Measurements from ENCODE around the gene CACNA1C.

CACNA1C gene

DNA sequence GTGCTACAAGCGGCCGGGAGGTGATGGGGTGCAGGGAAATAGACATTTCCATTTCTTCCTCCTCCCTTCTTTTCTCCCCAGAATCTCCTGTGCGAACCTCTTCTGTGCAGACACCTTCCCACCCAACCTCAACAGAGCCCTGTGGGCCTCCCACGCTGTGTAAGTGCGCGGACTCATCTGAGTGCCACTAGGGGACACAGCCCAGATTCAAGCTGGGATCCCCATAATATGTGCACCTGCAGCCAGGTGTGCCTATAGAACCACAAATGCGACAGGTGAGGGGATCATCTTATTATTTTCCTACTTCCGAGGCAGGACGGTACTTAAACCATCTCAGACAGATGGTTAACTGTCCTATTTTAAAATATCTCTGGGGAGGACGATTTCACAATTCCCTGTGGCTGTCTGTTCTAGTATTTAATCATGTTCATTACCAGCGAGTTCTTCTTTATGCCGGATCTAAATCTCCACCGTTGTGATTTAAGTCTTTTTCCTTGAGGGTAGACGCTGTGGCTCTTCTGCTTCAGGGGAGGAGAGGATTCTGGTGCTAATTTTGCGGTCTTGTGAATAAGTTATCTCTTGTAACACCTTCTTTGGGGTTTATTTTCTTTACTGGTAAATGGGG lies 17.2 kb upstream of the CACNA1C start:
- peak in 1 of 2 experiments; percentile 29 for DNase-seq

DNA sequence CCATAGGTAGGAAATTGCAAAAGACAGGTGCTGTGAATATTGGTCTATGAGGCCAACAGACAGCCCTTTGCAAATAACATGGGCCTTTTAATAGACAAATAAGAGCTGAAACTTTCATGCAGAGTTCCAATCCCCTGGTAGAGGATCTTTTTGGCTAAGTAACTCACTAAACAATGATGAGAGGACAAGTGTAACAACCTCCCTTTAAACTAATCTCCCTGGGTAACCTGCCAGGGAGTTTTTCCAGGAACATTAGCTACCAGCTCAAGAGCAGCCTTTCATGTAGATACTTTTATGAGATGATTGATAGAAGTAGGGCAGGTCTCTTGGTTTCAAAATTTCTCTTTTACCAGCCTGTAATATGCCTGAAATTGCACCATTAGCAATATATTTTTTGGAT lies 13.8 kb upstream of the CACNA1C start:
- no peak for DNase-seq

DNA sequence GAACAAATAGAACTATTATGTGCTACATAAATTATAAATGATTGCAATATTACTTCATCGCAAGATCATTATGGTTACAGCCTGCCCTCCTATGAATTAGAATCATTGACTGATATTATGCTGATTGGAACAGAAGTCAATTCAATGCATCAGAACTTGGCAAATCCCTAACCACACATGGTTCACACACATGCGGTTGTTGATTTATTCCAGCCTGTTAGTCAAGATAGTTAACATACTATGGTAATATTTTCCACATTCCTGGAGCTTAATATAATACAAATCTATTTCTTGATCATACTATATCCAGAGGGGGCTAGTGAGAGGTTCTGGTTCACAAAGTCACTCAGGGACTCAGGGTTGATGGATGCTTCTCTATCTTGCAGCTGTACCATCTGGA lies 9.7 kb upstream of the CACNA1C start:
- no peak for DNase-seq

DNA sequence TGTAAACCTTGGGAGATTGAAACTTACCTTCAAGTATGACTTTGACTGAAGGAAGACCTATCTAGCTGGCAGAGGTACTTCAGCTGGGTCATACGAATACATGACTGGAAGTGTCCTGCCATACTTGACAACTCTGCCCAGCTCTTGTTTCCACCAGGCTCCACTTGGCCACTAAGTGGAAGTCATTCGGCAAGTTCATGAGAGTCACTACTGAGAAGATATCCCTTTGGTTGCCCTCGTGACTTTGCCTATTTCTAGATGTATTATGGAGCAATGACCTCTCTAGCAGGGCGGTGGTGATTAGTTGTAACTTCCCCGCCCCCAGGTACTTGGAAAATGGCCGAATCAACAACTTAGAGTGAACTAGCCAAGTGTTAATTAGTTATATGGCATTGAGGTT lies 8.6 kb upstream of the CACNA1C start:
- DNase-seq, result no peak

DNA sequence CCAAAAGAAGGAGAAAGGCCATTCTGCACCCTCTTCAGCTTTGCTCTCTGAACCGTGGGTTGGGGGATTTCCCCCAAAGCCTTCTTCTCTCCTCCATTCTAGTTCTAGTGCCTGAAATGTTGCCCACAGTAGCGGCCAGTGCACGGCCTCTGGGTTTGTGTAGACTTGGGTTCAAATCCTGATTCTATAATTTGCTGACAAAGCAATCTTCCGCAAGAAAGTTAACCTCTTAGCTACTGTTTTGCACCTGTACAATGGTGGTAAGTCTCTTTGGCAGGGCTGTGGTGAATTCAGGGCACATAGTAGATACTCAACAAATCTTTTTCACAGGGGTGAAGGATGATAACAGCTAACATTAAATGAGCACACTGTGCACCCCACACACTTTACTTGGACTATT lies 5.8 kb upstream of the CACNA1C start:
- no peak for DNase-seq

DNA sequence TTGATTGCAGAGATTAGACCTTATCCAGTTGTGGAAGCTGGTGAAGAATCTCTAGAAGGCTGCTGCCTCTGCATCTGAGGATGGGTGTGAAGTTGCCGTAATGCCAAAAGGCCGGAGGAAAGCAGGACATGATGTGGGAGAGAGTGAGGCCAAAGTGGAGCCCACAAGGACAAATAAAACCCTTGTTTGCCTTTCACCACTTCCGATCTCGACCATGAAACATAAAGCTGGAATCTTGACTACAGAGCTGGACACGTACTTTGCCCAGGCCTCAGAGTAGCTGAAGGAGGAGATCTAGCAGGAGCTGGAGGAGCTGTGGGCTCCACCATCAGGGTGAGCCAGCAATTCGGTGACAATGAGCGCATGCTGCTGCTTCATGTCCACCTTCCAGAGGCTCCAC lies 5.0 kb upstream of the CACNA1C start:
- DNase-seq, result no peak

DNA sequence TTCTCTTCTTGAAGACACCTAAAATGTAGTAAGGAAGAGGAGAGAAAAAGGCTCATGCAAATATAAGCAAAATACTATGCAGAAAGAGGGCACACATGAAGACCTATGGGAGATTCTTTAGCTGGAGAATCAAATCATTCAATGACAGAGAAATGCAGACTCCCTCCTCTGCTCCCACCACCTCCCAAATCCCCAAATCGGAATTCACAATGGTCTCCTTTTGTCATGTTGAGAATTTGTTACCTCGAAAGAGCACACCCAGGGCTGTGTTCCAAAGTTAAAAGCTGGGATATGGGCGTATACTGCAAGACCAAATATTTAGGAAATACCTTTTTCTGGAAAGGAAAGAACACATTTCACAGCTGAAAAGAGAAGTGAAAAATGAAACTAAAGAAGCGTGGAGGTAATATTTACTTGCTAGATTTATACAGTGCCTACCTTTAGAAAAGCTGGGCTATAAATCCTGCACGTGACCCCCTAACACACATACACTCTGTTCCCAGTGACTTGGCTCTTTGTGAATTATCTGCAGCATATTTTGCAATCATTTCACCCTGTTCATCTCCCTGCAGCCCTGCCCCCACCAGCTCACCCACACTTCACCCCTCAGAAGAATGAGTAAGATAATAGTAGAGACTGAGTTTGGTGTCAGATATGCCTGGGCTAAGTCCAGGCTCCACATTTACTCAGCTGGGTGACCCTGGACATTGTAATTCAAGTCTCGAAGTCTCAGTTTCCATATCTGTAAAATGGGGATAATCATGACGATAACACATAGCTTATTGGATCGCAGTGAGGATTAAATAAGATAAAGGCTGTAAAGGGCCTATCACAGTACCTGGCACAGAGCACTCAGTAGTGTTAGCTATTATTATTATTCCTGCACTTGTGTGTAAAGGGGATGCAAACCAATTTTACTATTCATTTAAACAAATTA lies 2.9 kb upstream of the CACNA1C start:
- DNase-seq, result no peak

DNA sequence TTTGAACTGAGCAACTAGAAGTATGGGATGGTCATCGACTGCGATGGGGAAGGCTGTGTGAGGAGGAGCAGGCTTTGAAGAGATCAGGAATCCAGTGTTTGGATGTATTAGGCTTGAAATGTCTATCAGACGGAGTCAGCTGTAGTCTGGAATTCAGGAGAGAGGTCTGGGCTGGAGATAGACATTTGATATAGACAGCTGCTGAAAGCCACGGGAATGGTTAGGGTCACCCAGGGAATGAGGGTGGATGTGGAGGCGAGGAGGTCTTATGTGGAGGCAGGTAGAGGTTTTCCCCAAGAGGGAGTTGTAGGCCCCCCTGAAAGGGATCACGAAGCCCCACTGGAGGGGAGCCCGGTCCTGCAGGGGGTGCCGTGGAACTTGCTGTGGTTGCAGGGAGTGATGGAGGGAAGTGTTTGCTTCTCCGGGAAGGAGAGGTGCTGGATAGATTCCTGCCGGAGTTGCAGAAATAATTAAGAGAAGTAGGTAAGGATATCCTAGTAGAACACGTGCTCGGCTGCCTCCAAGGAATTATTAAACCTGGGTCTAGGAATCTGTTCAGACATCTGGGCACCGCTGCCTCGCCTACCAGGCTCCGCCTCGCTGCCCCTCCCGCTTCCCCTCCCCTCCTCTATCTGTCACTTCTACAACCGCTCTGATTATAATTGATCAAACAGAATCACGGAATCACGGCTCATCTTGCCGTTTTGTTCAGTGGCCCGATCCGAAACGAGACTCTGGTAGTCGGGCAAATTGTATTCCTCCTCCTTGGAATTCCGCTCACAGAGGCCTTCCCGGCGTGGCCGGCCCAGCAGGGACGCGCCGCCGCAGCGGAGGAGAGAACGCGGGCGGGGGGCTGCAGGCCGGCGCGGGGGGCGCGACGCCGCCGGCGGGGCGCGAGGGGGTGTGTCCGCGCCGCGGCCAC lies 826 bp upstream of the CACNA1C start:
- no peak for DNase-seq

DNA sequence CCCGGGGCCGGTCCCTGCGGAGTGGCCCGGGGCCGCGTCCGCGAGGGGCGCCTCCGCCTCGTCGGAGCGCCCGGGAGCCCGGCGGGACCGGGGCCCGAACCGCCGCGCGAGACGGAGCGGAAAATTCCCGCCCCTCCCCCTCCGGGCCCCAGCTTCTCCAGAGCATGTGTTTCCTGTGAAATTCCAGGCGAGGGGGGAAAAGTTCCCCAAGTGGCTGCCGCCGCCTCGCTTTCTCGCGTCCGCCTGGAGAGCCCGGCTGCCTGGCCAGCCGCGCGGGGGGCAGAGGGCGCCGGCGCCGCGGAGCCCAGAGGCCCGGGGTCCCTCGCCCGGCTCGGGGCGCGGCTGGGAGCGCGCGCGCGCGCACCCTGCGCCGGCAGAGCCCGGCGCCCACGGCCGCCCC lies 904 bp downstream of the CACNA1C start:
- no peak for DNase-seq

DNA sequence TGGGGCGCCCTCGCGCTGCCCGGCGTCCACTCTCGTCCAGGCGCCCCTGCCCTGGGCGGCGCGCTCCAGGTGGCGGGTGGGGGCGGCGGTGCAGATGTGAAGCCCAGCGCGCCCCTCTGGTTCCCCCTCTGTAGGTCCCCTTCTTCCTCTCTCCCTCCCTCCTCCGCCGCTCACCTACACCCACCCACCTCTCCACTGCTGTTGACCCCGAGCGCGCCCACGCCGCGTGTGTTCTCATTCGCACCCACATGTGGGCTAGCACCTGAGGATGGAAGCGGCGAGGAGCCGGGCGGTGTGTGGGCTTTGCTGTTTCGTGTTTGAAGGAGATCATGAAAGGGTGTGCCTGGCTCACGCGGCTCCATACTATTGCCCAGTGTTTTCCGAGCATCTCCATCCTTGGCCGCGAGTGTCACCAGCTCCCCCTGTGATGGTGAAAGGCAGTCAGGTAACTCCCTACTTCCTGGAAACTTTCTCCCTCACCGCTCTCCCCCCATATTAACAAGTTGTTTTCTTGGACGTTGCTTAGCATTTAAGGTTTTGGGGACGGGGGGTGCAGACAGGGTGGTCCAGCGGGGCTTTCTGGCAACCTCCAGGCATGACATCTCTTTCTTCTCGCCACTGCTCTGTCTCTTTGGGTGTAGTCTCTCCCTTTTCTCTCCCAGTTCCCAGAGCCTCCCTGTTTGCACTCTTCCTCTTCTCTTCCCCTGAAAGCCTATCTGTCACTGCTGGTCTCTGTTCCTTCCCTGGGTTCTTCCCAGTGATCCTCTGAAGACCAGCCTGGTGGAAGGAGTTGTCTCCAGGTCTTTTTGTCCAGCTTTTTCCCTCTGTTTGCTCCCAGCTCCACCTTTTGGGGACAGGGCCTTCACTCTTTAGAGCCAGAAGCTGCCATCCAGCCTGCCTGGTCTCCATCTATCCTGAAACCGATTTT lies 1.6 kb downstream of the CACNA1C start:
- DNase-seq, result peak in 1 of 2 experiments; percentile 30

DNA sequence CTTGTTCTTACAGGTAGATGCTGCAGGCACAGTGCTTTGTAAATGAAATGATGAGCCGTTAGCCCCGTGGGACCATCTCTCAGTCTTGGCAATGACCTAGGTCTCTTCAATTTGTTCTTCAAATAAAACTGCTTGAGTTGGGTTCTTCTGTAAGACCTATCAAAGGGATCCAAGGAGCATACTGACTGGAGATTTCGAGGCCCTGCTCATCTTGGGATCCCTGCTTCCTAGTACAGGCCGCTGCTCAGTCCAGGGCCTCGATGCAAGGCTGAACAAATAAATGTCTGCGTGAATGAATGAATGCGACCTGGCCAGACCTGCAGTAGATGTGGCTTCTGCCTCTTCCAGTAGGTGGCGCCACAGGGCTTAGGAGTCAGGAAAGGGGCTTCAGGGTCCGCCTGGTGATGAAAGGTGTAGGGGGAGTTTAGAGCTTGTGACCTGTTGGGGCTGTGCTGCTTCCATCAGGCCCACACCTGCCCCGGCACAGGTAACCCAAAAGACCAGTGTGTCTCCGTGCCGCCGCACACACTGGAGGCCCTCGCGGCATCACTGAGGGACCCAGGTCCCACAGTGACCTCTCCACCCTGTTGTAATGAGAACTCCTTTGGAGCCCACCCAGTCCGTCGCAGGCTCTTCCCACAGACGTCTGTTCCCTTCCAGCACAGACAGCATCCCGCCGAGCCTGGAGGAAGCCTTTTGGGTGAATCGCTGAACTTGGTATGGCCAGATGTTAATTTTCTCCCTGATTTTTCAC lies 4.4 kb downstream of the CACNA1C start:
- DNase-seq, result peak; percentile 41 to 61

DNA sequence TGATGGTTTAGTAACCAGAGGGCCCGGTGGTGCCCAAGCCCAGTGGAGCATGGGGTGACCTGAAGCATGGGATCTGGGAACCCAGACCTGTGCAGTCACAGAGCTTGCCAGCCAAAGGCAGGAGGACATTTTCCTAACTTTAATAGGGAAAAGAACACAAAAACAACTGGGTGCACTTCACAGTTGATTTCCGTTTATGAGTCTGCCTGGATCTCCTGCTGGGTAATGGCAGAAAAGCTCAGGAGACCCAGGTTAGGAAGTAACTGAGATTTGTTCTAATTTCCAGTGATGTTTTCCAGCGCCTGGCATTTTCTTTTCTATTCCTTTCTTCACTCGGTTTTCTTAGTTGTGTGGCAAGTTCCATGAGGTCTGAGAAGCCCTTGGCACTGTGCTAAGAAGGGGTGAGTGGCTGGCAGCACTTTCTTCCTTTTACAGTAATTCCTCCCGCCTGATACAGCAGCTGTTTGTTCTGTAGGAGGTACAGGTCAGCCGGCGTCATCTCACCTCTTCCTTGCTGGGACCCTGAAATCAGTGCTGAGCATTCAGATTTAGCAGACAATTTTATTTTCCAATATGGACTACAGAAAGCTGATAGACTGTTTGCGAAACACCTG lies 5.1 kb downstream of the CACNA1C start:
- no peak for DNase-seq

DNA sequence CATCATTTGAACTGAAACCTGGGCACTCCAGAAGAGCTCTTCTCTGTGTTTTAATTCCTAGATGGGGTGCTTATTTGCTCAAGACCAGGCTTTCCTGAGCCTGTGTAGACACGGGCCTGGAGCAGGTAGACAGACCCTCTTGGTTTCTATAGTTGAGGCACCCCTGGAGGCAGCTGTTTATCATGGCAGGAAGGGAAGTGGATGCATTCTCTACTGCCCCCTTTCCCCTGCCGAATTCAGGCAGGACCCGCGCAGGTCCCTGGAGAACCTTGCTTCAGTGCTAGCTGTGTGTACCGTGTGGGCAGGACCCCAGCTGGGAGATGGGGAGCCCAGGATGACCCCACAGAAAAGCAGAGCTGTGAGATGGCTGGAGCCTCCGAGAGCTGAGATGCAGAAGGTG lies 6.0 kb downstream of the CACNA1C start:
- DNase-seq, result no peak

DNA sequence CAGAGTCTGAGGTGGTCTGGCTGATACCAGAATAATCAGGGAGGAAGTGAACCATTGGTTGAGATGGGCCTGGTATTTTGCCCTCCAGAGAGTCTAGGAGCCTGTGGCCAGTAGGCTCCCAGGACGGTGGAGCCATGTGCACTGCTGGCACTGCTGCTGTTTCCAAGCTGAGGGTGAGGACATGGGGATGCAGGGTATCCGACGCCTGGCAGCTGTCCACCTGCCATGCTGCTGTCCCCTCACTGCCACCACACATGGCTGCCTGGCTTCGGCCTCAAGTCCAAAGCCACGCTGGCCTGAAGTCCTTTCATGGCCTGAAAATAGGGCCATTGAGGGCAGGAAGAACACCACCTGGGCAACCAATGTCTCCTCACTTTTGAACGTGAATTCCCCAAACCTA lies 8.6 kb downstream of the CACNA1C start:
- no peak for DNase-seq

DNA sequence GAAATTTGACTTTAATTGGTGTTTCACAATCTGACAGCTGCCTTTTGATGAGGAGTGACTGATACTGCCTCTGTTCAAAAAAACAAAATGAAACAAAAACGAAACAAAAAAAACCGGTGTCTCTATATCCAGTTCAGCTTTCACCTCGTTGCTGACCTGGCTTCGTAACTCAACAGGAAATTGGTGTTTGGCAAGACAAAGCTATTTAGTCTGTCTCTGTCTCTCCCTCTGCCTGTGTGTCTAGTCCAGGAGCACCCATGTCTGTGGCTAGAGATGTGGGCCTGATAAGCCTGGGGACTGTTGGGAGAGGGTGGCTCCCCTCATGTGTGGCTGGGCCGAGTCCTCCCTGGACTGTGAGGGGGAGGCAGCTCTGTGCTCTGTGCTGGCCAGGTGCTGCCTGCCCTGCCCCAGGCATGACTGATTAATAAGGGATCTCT lies 11.3 kb downstream of the CACNA1C start:
- DNase-seq, result no peak

DNA sequence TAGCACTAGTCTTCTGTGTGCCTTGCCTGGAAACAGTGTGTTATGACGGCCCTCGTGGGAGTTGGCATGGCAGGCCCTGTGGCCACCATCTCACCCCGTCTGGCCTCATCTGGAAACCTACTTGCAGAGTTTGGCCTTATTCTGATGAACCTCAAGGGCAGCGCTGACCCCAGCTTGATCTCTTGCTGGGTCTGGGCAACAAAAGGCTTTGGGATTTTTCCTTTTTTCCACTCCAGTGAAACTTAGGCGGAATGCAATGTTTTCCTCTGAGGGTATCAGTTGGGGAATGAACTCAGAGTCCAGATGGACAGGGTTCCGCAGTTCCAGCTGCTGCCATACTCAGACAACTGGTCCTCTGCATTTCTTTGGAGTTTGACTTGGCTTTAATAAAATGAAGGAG lies 15.9 kb downstream of the CACNA1C start:
- DNase-seq, result no peak

DNA sequence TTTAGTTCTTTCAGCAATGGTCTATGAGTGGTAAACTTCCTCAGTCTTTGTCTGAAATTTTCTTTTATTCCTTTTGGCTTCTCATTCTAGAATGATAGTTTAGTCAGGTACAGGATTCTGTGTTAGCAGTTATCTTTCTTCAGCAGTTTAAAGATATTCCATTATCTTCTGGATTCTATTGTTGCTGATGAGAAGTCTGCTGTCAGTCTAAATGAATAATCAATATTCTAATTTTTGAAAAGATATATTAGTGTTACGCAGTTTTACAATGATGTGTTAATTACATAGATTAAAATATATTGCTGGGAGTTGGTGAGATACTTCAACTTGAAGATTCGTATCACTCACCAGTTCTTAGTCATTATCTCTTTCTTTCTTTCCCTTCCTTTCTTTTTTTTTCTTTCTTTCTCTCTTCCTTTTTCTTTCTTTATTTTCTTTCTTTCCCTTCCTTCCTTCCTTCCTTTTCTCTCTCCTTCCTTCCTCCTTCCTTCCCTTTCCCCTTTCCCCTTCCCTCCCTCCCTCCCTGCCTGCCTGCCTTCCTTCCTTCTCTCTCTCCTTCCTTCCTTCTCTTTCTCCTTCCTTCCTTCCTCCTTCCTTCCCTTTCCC lies 17.8 kb downstream of the CACNA1C start:
- DNase-seq, result no peak

DNA sequence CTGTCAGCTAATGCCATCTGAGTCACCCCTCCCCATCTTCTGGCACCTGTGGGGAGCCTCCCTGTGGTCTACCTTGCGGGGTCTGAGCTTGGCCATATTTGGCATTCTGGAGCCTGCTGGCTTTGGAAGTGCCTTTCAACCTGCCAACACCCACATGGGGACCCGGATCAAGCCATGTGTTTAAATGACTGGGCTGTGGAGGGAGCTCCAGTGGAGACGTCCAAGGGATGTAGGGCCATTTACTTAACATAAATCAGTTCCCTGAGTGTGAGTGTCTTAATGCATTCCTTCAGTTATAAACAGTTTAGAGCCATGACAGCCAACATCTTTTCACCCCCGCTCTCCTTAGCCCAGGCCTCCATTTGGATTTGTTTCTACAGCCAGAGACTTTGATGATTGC lies 22.0 kb downstream of the CACNA1C start:
- no peak for DNase-seq

DNA sequence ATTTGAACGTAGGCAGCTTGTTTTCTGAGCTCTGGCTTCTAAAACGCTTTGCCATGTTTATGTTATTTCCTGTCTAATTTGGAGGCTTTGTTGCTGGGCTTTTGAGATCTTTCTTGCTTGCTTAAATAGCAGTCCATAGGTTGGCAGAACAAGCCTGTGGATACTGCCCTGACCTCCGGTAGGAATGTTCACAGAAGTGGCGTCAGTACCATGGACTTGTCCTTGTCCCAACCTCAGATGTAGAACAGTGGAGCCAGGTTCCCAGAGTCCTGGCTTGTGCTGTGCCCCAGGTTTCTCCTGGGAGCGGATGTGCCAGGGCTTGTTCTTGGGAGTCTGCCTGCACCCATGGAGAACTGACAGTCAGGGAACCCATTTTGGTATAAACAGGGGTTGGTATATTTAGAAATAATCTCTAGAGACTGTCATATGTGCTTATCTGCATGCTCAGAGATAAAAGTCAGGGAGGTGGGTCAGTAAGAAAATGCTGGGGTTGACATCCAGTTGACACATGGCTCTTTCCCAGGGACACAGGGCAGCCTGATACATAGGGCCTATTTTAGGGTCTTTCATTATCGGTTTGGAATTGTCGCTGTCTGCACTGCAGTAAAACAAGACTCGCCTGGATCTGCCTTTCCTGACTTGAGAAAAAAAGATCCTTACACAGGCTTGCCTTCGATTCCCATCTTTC lies 22.9 kb downstream of the CACNA1C start:
- no peak for DNase-seq

DNA sequence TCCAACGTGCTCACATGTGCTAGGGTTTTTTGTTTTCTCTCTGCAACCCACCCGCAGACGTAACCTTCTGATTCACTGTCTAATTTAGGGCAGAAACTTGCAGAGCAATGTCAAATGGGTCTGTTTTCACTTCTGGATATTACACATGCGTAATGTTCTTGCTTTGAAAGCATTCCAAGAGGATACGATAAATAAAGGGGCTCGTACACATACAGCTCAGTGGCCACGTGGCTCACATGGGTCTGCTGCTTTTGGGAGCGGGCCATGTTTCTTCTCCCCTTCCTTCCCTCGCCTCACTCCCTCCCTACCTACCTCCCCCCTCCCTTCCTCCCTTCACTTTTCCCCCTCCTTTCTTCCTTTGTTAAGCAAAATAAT lies 23.4 kb downstream of the CACNA1C start:
- DNase-seq, result no peak
